ENCODE measurements around the gene YBEY. TPM values are rescaled to one million over a fixed set of nuclear protein-coding genes. Genes with fewer than 3 reads are reported as not detected.

The YBEY gene
- total and polyA plus RNA-seq, 7 donors, result 9.0 to 36.6 (median 15.1) TPM

- H3K27ac ChIP-seq, result no peak overlapping the region
- H3K9me3 ChIP-seq, result no peaks in the 10 kb centered on the region
- WGBS, 2 donors, result 96 to 98% methylated on average over 22 of the region's 22 CpGs
- H3K27me3 ChIP-seq, result no peaks in the 10 kb centered on the region
- no peaks in the 10 kb centered on the region for H3K4me1 ChIP-seq
- intact Hi-C loops (cut with DNase I), result no loop called here
- H3K36me3 ChIP-seq, result no peaks in the 10 kb centered on the region
- no peak overlapping the region for H3K4me3 ChIP-seq
- DNase-seq, result no peak
- TF ChIP-seq EP300 (IDR thresholded peaks at IDR 0.05) (no peak), POLR2AphosphoS5 (IDR thresholded peaks at IDR 0.05) (no peak), POLR2A (IDR thresholded peaks at IDR 0.05) (no peak), CTCF (IDR thresholded peaks at IDR 0.05) (no peak)
Observed at GRCh38 chr21:46314441-46315020, 28.4 kb downstream of the YBEY start.

- no peaks in the 10 kb centered on the region for H3K9me3 ChIP-seq
- TF ChIP-seq POLR2AphosphoS5 (IDR thresholded peaks at IDR 0.05), result no peak
- TF ChIP-seq EP300 (IDR thresholded peaks at IDR 0.05), result no peak
- no peak for TF ChIP-seq CTCF (IDR thresholded peaks at IDR 0.05)
- TF ChIP-seq POLR2A (IDR thresholded peaks at IDR 0.05), result no peak
Observed at GRCh38 chr21:46316708-46317324, 30.7 kb downstream of the YBEY start.

GRCh38 chr21:46317710-46318463 is 31.7 kb downstream of the YBEY start:
- peaks cover 0 to 11% (median 11%) of the 10 kb centered on the region in 4 donors for H3K4me1 ChIP-seq
- TF ChIP-seq EP300 (IDR thresholded peaks at IDR 0.05), result no peak
- intact Hi-C loops (cut with DNase I), result no loop called here

More at GRCh38 chr21:46316708-46317324, 30.7 kb downstream of the YBEY start:
- peaks cover 0 to under 1% (median under 1%) of the 10 kb centered on the region in 4 donors for H3K4me1 ChIP-seq
- intact Hi-C loops (cut with DNase I), result no loop called here
- no peak overlapping the region for H3K27ac ChIP-seq
- WGBS, 2 donors, result 94 to 95% methylated on average over 14 of the region's 14 CpGs
- no peaks in the 10 kb centered on the region for H3K27me3 ChIP-seq
- H3K4me3 ChIP-seq, result no peak overlapping the region
- DNase-seq, result no peak
- H3K36me3 ChIP-seq, result no peaks in the 10 kb centered on the region

GRCh38 chr21:46318464-46318845 is 32.3 kb downstream of the YBEY start:
- 77 to 87% methylated on average over 4 of the region's 4 CpGs for WGBS, 2 donors
- Histone ChIP-seq H3K4me3 (no peak overlapping the region), H3K27me3 (no peaks in the 10 kb centered on the region), H3K27ac (no peak overlapping the region), H3K4me1 (peaks cover 0 to 17% (median 14%) of the 10 kb centered on the region in 4 donors), H3K36me3 (no peaks in the 10 kb centered on the region), H3K9me3 (no peaks in the 10 kb centered on the region)
- intact Hi-C loops (cut with DNase I), result no loop called here
- no peak for DNase-seq
- TF ChIP-seq EP300 (IDR thresholded peaks at IDR 0.05), result no peak
- no peak for TF ChIP-seq POLR2A (IDR thresholded peaks at IDR 0.05)
- no peak for TF ChIP-seq CTCF (IDR thresholded peaks at IDR 0.05)
- no peak for TF ChIP-seq POLR2AphosphoS5 (IDR thresholded peaks at IDR 0.05)

More at GRCh38 chr21:46317710-46318463, 31.7 kb downstream of the YBEY start:
- Histone ChIP-seq H3K9me3 (no peaks in the 10 kb centered on the region), H3K36me3 (no peaks in the 10 kb centered on the region), H3K27me3 (no peaks in the 10 kb centered on the region), H3K4me3 (no peak overlapping the region), H3K27ac (no peak overlapping the region)
- DNase-seq, result no peak
- 54 to 82% methylated on average over 20 of the region's 20 CpGs for WGBS, 2 donors

GRCh38 chr21:46319186-46319585 is 33.0 kb downstream of the YBEY start:
- no peaks in the 10 kb centered on the region for H3K36me3 ChIP-seq
- H3K27me3 ChIP-seq, result no peaks in the 10 kb centered on the region
- H3K4me3 ChIP-seq, result no peak overlapping the region
- H3K4me1 ChIP-seq, result peaks cover 0 to 18% (median 14%) of the 10 kb centered on the region in 4 donors
- no peak for TF ChIP-seq EP300 (IDR thresholded peaks at IDR 0.05)
- TF ChIP-seq POLR2A (IDR thresholded peaks at IDR 0.05), result no peak
- TF ChIP-seq POLR2AphosphoS5 (IDR thresholded peaks at IDR 0.05), result no peak
- TF ChIP-seq CTCF (IDR thresholded peaks at IDR 0.05), result no peak
- no peak for DNase-seq
- 92% methylated on average over 7 of the region's 7 CpGs for WGBS, 2 donors
- no peaks in the 10 kb centered on the region for H3K9me3 ChIP-seq
- intact Hi-C loops (cut with DNase I), result no loop called here
- no peak overlapping the region for H3K27ac ChIP-seq

Data from sigmoid colon (tissue), 7 donors.